Measurements from ENCODE around the gene RMND5A.

Gene RMND5A

GRCh38 chr2:86809481-86810121 lies 89.5 kb downstream of the RMND5A start:
- no peaks in the 10 kb centered on the region for H3K36me3 Mint-ChIP-seq (ENCODE audit: low read depth)
- peak overlapping the region; percentile 81 for H3K27ac Mint-ChIP-seq
- no peaks in the 10 kb centered on the region for H3K9me3 Mint-ChIP-seq
- DNase-seq: peak; percentile 64
- H3K4me3 Mint-ChIP-seq: peak overlapping the region; percentile 82
- peaks cover 40% of the 10 kb centered on the region for H3K27me3 Mint-ChIP-seq
- H3K4me1 Mint-ChIP-seq (ENCODE audit: low read depth): peaks cover 63% of the 10 kb centered on the region

- Mint-ChIP-seq H3K27ac (peak overlapping the region; percentile 75), H3K27me3 (peaks cover 9% of the 10 kb centered on the region), H3K36me3 (ENCODE audit: low read depth) (peaks cover 4% of the 10 kb centered on the region), H3K9me3 (no peaks in the 10 kb centered on the region), H3K4me1 (ENCODE audit: low read depth) (peaks cover 65% of the 10 kb centered on the region), H3K4me3 (no peak overlapping the region)
- no peak for DNase-seq
Observed at GRCh38 chr2:86815611-86816010, 95.5 kb downstream of the RMND5A start.

GRCh38 chr2:86818114-86818801 lies 98.2 kb downstream of the RMND5A start:
- Mint-ChIP-seq H3K27me3 (no peaks in the 10 kb centered on the region), H3K36me3 (ENCODE audit: low read depth) (peaks cover 4% of the 10 kb centered on the region), H3K27ac (no peak overlapping the region), H3K4me1 (ENCODE audit: low read depth) (peaks cover 69% of the 10 kb centered on the region), H3K9me3 (peaks cover 5% of the 10 kb centered on the region), H3K4me3 (no peak overlapping the region)
- no peak for DNase-seq

DNA sequence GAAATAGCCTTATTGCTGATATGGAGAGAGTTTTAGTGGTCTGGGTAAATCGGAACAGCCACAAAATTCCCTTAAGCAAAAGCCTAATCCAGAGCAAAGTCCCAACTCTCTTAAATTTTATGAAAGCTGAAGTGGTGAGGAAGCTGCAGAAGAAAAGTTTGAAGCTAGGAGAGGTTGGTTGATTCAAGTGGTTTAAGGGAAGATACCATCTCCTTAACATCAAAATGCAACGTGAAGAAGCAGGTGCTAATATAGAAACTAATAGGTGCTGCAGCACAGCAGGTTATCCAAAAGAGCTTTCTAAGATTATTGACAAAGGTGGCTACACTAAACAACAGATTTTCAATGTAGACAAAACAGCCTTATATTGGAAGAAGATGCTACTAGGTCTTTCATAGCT lies 98.9 kb downstream of the RMND5A start:
- peaks cover 72% of the 10 kb centered on the region for H3K4me1 Mint-ChIP-seq (ENCODE audit: low read depth)
- no peak for DNase-seq
- H3K36me3 Mint-ChIP-seq (ENCODE audit: low read depth): peaks cover 4% of the 10 kb centered on the region
- no peak overlapping the region for H3K4me3 Mint-ChIP-seq
- peaks cover 5% of the 10 kb centered on the region for H3K9me3 Mint-ChIP-seq
- no peak overlapping the region for H3K27ac Mint-ChIP-seq
- no peaks in the 10 kb centered on the region for H3K27me3 Mint-ChIP-seq

- Mint-ChIP-seq H3K4me3 (peak overlapping the region; percentile 70), H3K4me1 (ENCODE audit: low read depth) (peaks cover 83% of the 10 kb centered on the region), H3K9me3 (peaks cover 5% of the 10 kb centered on the region), H3K27me3 (peaks cover 3% of the 10 kb centered on the region), H3K36me3 (ENCODE audit: low read depth) (no peaks in the 10 kb centered on the region), H3K27ac (peak overlapping the region; percentile 79)
- no peak for DNase-seq
Observed at GRCh38 chr2:86821306-86821705, 101.2 kb downstream of the RMND5A start.

GRCh38 chr2:86821842-86822241 lies 101.8 kb downstream of the RMND5A start:
- H3K4me1 Mint-ChIP-seq (ENCODE audit: low read depth): peaks cover 83% of the 10 kb centered on the region
- peak overlapping the region; percentile 79 for H3K27ac Mint-ChIP-seq
- H3K4me3 Mint-ChIP-seq: peak overlapping the region; percentile 70
- peaks cover 4% of the 10 kb centered on the region for H3K27me3 Mint-ChIP-seq
- H3K36me3 Mint-ChIP-seq (ENCODE audit: low read depth): no peaks in the 10 kb centered on the region
- peaks cover 5% of the 10 kb centered on the region for H3K9me3 Mint-ChIP-seq
- DNase-seq: no peak

DNA sequence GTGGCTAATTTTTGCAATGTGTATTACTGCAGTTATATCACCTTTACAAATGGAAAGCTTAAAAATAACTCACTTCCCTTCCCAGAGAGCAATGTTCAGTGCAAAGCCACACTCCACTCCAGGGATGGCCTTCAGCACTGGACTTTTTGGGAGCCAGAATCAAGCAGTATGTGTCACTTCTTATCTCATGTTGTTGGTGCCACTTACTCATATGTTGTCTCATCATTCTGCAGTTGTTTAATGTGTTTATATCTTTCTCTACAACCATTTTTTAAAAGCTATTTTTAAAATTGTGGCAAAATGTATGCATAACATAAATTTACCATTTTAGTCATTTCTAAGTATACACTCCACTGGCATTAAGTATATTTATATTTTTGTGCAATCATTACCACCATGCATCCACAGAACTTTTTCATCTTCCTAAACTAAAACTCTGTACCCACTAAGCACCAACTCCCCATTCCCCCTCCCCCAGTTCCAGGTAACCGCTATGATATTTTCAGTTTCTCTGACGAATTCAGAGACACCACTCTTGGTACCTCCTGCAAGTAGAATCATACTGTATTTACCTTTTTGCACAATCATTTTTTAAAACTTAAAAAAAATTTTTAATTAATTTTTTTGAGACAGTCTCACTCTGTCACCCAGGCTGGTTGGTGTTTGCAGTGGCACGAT lies 102.7 kb downstream of the RMND5A start:
- Mint-ChIP-seq H3K27ac (peak overlapping the region; percentile 83), H3K36me3 (ENCODE audit: low read depth) (no peaks in the 10 kb centered on the region), H3K9me3 (peaks cover 5% of the 10 kb centered on the region), H3K4me3 (no peak overlapping the region), H3K4me1 (ENCODE audit: low read depth) (peaks cover 89% of the 10 kb centered on the region), H3K27me3 (peaks cover 12% of the 10 kb centered on the region)
- no peak for DNase-seq

GRCh38 chr2:86825036-86825692 lies 105.1 kb downstream of the RMND5A start:
- Mint-ChIP-seq H3K9me3 (peaks cover 5% of the 10 kb centered on the region), H3K4me1 (ENCODE audit: low read depth) (peaks cover 87% of the 10 kb centered on the region)

GRCh38 chr2:86825693-86826381 lies 105.7 kb downstream of the RMND5A start:
- peak; percentile 66 for DNase-seq
- peak overlapping the region; percentile 90 for H3K27ac Mint-ChIP-seq
- peaks cover 82% of the 10 kb centered on the region for H3K4me1 Mint-ChIP-seq (ENCODE audit: low read depth)
- H3K36me3 Mint-ChIP-seq (ENCODE audit: low read depth): no peaks in the 10 kb centered on the region
- H3K4me3 Mint-ChIP-seq: peak overlapping the region; percentile 72
- H3K27me3 Mint-ChIP-seq: peaks cover 14% of the 10 kb centered on the region
- peaks cover 5% of the 10 kb centered on the region for H3K9me3 Mint-ChIP-seq

More at GRCh38 chr2:86825036-86825692, 105.1 kb downstream of the RMND5A start:
- H3K4me3 Mint-ChIP-seq: peak overlapping the region; percentile 72
- peak overlapping the region; percentile 90 for H3K27ac Mint-ChIP-seq
- H3K27me3 Mint-ChIP-seq: peaks cover 14% of the 10 kb centered on the region
- DNase-seq: no peak
- no peaks in the 10 kb centered on the region for H3K36me3 Mint-ChIP-seq (ENCODE audit: low read depth)

DNA sequence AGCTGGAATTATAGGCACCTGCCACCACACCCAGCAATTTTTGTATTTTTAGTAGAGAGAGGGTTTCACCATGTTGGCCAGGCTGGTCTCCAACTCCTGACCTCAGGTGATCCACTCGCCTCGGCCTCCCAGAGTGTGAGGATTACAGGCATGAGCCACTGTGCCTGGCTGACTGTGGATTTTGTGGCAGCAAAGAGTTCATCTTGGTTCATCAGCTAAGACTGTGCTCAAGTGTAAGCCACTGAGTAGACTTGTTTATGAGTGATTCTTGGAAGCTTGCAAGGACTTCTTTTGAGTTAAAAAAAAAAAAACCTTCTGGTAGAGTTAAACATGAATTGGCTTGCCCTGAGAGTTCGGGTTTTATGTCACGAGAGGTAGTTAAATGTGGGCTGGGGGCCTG lies 106.9 kb downstream of the RMND5A start:
- H3K4me3 Mint-ChIP-seq: peak overlapping the region; percentile 72

More for the DNA sequence above, 106.9 kb downstream of the RMND5A start:
- DNase-seq: no peak
- Mint-ChIP-seq H3K9me3 (peaks cover 5% of the 10 kb centered on the region), H3K27ac (peak overlapping the region; percentile 90), H3K27me3 (peaks cover 14% of the 10 kb centered on the region), H3K36me3 (ENCODE audit: low read depth) (no peaks in the 10 kb centered on the region), H3K4me1 (ENCODE audit: low read depth) (peaks cover 81% of the 10 kb centered on the region)

Data from activated T-cell treated with anti-CD3 and anti-CD28 coated beads, Interleukin-2, amount 50 U/mL, for 24 hours (primary cell).